Astrocyte of the cerebellum (primary cell): ENCODE results near the gene GSAP.

Experiments
- DNase-seq: peaks from one replicate; pipeline ENCODE4 v3.0.0-alpha.2; 2011; ENCODE audit warnings: low read depth
- H3K4me3 ChIP-seq: 2 replicates; pipeline ENCODE4 v1.5.1; 2011; ENCODE audit warnings: mild to moderate bottlenecking, low read depth, low read length, moderate library complexity
- CTCF ChIP-seq: IDR thresholded peaks from 2 replicates; pipeline ENCODE4 v1.5.1; 2012; ENCODE audit warnings: low read length, low read depth, moderate library complexity, mild to moderate bottlenecking; ENCODE audit errors: missing control alignments
- in situ Hi-C: cut with HindIII; loops from 2 replicates; pipeline ENCODE4 v1.10.0; 2017; ENCODE audit warnings: low sequenced_read_pairs

Gene GSAP

GRCh38 chr7:77327067-77327931 lies 88.8 kb downstream of the GSAP start:
- no peak for TF ChIP-seq CTCF
- in situ Hi-C loops = no loop called here
- DNase-seq = no peak
- no peak overlapping the region for H3K4me3 ChIP-seq

- no peak for TF ChIP-seq CTCF
- H3K4me3 ChIP-seq = no peak overlapping the region
- in situ Hi-C loops = no loop called here
- DNase-seq = no peak
Measured at GRCh38 chr7:77326131-77326530, 90.0 kb downstream of the GSAP start.

GRCh38 chr7:77321300-77321699 lies 94.8 kb downstream of the GSAP start:
- no peak overlapping the region for H3K4me3 ChIP-seq
- no peak for DNase-seq
- no peak for TF ChIP-seq CTCF
- in situ Hi-C loops = no loop called here

GRCh38 chr7:77320714-77321113 lies 95.4 kb downstream of the GSAP start:
- no peak for DNase-seq
- TF ChIP-seq CTCF = no peak
- no peak overlapping the region for H3K4me3 ChIP-seq
- in situ Hi-C loops = no loop called here

GRCh38 chr7:77320137-77320536 lies 96.0 kb downstream of the GSAP start:
- in situ Hi-C loops = no loop called here
- no peak for DNase-seq
- TF ChIP-seq CTCF = no peak
- no peak overlapping the region for H3K4me3 ChIP-seq

- no peak overlapping the region for H3K4me3 ChIP-seq
- no peak for TF ChIP-seq CTCF
- no peak for DNase-seq
- in situ Hi-C loops = no loop called here
Measured at GRCh38 chr7:77318019-77318418, 98.1 kb downstream of the GSAP start.
